OCI-LY7 (cell line): ENCODE data around the gene PRCD.
A peak's percentile ranks its signal among the peaks of the same experiment; 100 is the strongest.

Experiments
- EZH2phosphoT487 ChIP-seq: fragments of 200-600 bp; sonication (generic); IDR thresholded peaks from 2 replicates; pipeline ENCODE4 v1.6.1; 2018; ENCODE audit warnings: low read depth, borderline replicate concordance, mild to moderate bottlenecking, mixed run types, antibody characterized with exemption, low read length, moderate library complexity, mixed read lengths
- TF ChIP-seq, protein P1 (sequence below): fragments of 200-600 bp; sonication (generic); conservative IDR thresholded peaks from 2 replicates; pipeline ENCODE4 v1.5.1; 2014; ENCODE audit warnings: mild to moderate bottlenecking, antibody characterized with exemption, low read length, moderate library complexity, mixed read lengths

DNA sequence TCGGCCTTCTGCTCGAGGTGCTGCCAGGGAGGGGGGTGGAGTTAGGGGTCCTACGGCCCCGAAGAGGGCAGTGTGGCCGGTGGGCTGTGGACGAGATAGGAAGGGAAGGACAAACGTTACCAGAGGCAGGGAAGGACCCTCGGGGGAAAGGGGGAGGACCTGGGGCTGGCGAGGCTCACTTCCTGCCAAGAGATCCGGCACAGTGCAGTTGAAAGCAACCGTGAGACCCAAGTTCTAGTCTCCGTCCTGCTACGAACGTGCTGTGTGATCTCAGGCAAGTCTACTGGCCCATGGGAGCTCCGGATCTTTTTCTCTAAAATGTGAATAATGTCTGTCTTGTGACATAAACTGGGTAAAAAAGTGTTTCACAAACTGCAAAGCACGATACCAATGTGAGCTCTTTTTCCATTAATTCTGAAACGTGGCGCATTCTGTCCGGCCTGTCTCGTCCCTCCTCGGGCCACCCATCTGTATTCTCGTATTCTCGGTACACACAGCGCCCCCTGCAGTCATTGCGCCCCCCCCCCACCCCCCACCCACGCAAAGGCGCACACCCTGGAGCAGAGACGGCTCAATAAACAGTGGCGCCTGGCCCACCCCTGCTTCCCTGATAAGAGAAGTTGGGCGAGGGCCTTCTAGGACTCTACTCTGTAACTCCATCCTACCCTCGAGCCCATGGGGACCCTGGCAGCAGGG is 11.2 kb upstream of the PRCD start:
- TF ChIP-seq, protein P1, sequence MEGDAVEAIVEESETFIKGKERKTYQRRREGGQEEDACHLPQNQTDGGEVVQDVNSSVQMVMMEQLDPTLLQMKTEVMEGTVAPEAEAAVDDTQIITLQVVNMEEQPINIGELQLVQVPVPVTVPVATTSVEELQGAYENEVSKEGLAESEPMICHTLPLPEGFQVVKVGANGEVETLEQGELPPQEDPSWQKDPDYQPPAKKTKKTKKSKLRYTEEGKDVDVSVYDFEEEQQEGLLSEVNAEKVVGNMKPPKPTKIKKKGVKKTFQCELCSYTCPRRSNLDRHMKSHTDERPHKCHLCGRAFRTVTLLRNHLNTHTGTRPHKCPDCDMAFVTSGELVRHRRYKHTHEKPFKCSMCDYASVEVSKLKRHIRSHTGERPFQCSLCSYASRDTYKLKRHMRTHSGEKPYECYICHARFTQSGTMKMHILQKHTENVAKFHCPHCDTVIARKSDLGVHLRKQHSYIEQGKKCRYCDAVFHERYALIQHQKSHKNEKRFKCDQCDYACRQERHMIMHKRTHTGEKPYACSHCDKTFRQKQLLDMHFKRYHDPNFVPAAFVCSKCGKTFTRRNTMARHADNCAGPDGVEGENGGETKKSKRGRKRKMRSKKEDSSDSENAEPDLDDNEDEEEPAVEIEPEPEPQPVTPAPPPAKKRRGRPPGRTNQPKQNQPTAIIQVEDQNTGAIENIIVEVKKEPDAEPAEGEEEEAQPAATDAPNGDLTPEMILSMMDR, result peak; percentile 75
- no peak for TF ChIP-seq EZH2phosphoT487
